ENCODE measurements around the gene ZNF385A. TPM values are rescaled to one million over a fixed set of nuclear protein-coding genes. Genes with fewer than 3 reads are reported as not detected.
A peak's percentile ranks its signal among the peaks of the same experiment; 100 is the strongest.

Gene ZNF385A
- total and polyA plus RNA-seq, 2 of the 4 experiments (the other 2 are of a cell fraction): 0.36 to 2.5 TPM

DNA sequence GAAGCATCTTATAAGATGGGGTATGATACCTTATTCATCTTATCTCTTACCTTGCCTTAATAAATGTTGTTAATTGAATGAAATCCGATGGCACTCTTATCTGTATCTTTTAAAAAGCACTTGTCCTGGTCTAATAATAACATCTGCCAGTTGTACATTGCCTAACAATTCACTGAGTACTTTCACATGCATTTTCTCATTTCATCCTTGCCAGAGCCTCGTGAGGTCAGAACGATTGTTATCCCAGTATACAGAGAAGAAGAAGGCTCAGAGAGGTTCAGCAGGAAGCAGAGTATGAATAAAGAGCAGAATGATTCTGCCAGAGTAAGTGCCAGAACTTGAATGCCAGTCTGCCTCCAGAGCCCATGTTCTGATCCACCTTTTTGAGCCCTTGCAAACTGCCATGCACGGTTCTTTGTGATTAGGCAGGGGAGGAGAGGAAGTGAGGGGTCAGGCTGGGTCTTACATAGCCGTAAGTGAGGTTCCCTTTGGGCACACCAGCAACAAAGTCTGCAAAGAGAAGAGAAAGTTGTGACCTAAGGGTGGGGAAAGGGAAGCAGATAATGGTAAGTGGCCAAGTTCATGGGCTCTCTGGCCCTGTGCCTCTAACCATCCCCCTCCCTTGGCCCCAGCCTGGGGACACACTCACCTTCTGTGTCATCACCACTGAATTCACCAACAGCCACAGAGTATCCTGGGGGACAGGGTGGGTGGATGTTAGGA is 22.8 kb upstream of the ZNF385A start:
- intact Hi-C loops (cut with micrococcal nuclease) (no loop called here), in situ Hi-C loops (cut with MboI; ENCODE audit: low sequenced_read_pairs) (no loop called here), dilution Hi-C loops (cut with HindIII; ENCODE audit: low sequenced_read_pairs, unreplicated experiment) (no loop called here)
- no CpG with 5 or more reads among the region's 5 CpGs for WGBS, 2 experiments (ENCODE audit: extremely low coverage in 2 of 2, insufficient read length in 1 of 2)
- TF ChIP-seq USF2 (IDR thresholded peaks at IDR 0.05; ENCODE audit: low read depth, low read length): no peak
- no peak for TF ChIP-seq CEBPB (IDR thresholded peaks at IDR 0.05; ENCODE audit: low read depth, low read length)
- Histone ChIP-seq H3K4me1 (ENCODE audit: control insufficient read depth, insufficient read depth, low read length) (peaks cover 7% of the 10 kb centered on the region), H2AK5ac (ENCODE audit: low read depth, low read length) (no peak overlapping the region), H3K9me3 (ENCODE audit: control insufficient read depth, insufficient read depth, low read length) (no peaks in the 10 kb centered on the region), H3K79me1 (ENCODE audit: low read depth in 1 of 2, low read length in 2 of 2) (peaks cover 50 to 87% of the 10 kb centered on the region in 2 experiments), H2BK15ac (ENCODE audit: low read depth, low read length) (no peak overlapping the region), H3K4me2 (ENCODE audit: low read depth, low read length) (no peak overlapping the region), H3K56ac (ENCODE audit: extremely low read depth, insufficient read depth, low read length) (no peak overlapping the region), H4K5ac (ENCODE audit: low read depth, low read length) (no peak overlapping the region), H3K4me3 (ENCODE audit: insufficient read depth, low read depth, low read length) (no peak overlapping the region), H3K36me3 (ENCODE audit: control insufficient read depth, insufficient read depth, low read length) (peaks cover 74% of the 10 kb centered on the region), H4K8ac (ENCODE audit: low read depth in 2 of 2, low read length in 2 of 2) (no peak overlapping the region), H3K18ac (ENCODE audit: low read depth, low read length) (no peak overlapping the region), H2BK5ac (ENCODE audit: low read depth, low read length, poor library complexity, severe bottlenecking) (peak overlapping the region; percentile 19), H3K27me3 (ENCODE audit: control insufficient read depth, insufficient read depth, low read length) (no peaks in the 10 kb centered on the region), H3K14ac (replicated peaks; ENCODE audit: low read depth, low read length) (no peak overlapping the region), H3K23ac (ENCODE audit: low read depth, low read length) (no peak overlapping the region), H3K4ac (ENCODE audit: low read depth, low read length) (no peak overlapping the region), H3K27ac (ENCODE audit: insufficient read depth, low read length) (no peak overlapping the region), H2AK9ac (replicated peaks; ENCODE audit: low read depth, low read length, poor library complexity) (no peak overlapping the region), H2AFZ (replicated peaks; ENCODE audit: low read length, poor library complexity) (no peak overlapping the region), H4K91ac (ENCODE audit: insufficient read depth, low read depth, low read length) (no peak overlapping the region), H3K9me1 (ENCODE audit: insufficient read depth, low read length) (0 out of 2 replicates have a peak, but pooled peaks cover 6% of the 10 kb centered on the region), H2BK20ac (ENCODE audit: low read depth, low read length) (no peak overlapping the region), H4K20me1 (ENCODE audit: insufficient read depth, low read length) (peaks cover 61% of the 10 kb centered on the region), H3K9ac (ENCODE audit: low read depth, low read length) (no peak overlapping the region), H2BK120ac (ENCODE audit: low read depth, low read length) (no peak overlapping the region)
- no TSS peak for BruUV-seq (replicated peaks)
- ChIA-PET POLR2A (ENCODE audit: unreplicated experiment) (no interaction called here), CTCF (no interaction called here)
- ATAC-seq (ENCODE audit: low read depth): no peak
- no peak for DNase-seq
